SK-N-SH (cell line): ENCODE measurements around the gene RC3H2. TPM values are rescaled to one million over a fixed set of nuclear protein-coding genes. Genes with fewer than 3 reads are reported as not detected.

Experiments used
- CTCF ChIA-PET: fragments of 300-600, 350-600 bp; formaldehyde crosslinking; extraction: SDS; loops from one replicate; lab custom pipeline; 2021; lab: Yijun Ruan, JAX
- POLR2A ChIA-PET: fragments of 350-600 bp; sonication (Branson Sonifier 250); formaldehyde crosslinking; extraction: SDS; loops from one replicate; lab custom pipeline; 2020; ENCODE audit warnings: antibody characterized with exemption, inconsistent platforms; lab: Yijun Ruan, JAX
- DNase-seq: peaks from one replicate; pipeline ENCODE4 v3.0.0; 2012
- H2AFZ ChIP-seq: fragments of 200-600 bp; sonication (generic); 2 replicates; pipeline ENCODE4 v1.8.1; 2016; ENCODE audit warnings: antibody characterized with exemption, mild to moderate bottlenecking, low read depth
- H3F3A ChIP-seq: fragments of 200-600 bp; sonication (generic); replicated peaks from 2 replicates; pipeline ENCODE3; 2016; ENCODE audit warnings: antibody characterized with exemption, mild to moderate bottlenecking; ENCODE audit not compliant: insufficient read depth
- H3K27ac ChIP-seq, 2 experiments: fragments of 200-500 bp in 1 of 2; fragments of 200-600 bp in 1 of 2; sonication (Bioruptor generic) in 1 of 2; sonication (generic), shearing (Covaris generic) in 1 of 2; 2 replicates each; pipeline versions ENCODE4 v1.5.1 to v1.6.1; 2014 to 2016; ENCODE audit warnings: low read depth in 2 of 2, inconsistent platforms in 1 of 2, low read length in 1 of 2, mild to moderate bottlenecking in 1 of 2, mixed read lengths in 1 of 2
- H3K27me3 ChIP-seq: fragments of 200-600 bp; sonication (generic), shearing (Covaris generic); 2 replicates; pipeline ENCODE4 v1.6.1; 2016; ENCODE audit warnings: mixed run types; ENCODE audit not compliant: insufficient read depth
- H3K36me3 ChIP-seq, 2 experiments: fragments of 200-500 bp in 1 of 2; fragments of 200-600 bp in 1 of 2; sonication (Bioruptor generic) in 1 of 2; sonication (generic) in 1 of 2; replicated peaks in 1 of 2; 2 replicates each; pipeline versions ENCODE3 to v1.5.1; 2014 to 2016; ENCODE audit warnings: low read length in 1 of 2, mild to moderate bottlenecking in 1 of 2; ENCODE audit not compliant: insufficient read depth in 2 of 2, control insufficient read depth in 1 of 2
- H3K4me1 ChIP-seq, 2 experiments: fragments of 200-500 bp in 1 of 2; fragments of 200-600 bp in 1 of 2; sonication (Bioruptor generic) in 1 of 2; sonication (generic), shearing (Covaris generic) in 1 of 2; 2 replicates each; pipeline versions ENCODE4 v1.5.1 to v1.6.1; 2014 to 2016; ENCODE audit warnings: low read depth in 1 of 2, low read length in 1 of 2, mixed run types in 1 of 2; ENCODE audit not compliant: insufficient read depth in 2 of 2, control insufficient read depth in 1 of 2
- H3K4me2 ChIP-seq: fragments of 200-600 bp; sonication (generic), shearing (Covaris generic); 2 replicates; pipeline ENCODE4 v1.6.1; 2017; ENCODE audit warnings: mixed run types
- H3K4me3 ChIP-seq, 2 experiments: fragments of 200-500 bp in 1 of 2; fragments of 200-600 bp in 1 of 2; sonication (Bioruptor generic) in 1 of 2; sonication (generic), shearing (Covaris generic) in 1 of 2; 2 replicates each; pipeline versions ENCODE4 v1.5.1 to v1.8.1; 2014 to 2016; ENCODE audit warnings: low read depth in 2 of 2, inconsistent platforms in 1 of 2, low read length in 1 of 2, mild to moderate bottlenecking in 1 of 2, mixed read lengths in 1 of 2, moderate library complexity in 1 of 2
- H3K79me2 ChIP-seq: fragments of 200-600 bp; sonication (generic); 2 replicates; pipeline ENCODE4 v1.8.1; 2017; ENCODE audit warnings: mild to moderate bottlenecking; ENCODE audit not compliant: insufficient read depth
- H3K9ac ChIP-seq: fragments of 200-600 bp; sonication (generic); 2 replicates; pipeline ENCODE4 v1.6.1; 2017; ENCODE audit warnings: mixed run types
- H3K9me2 ChIP-seq: fragments of 200-600 bp; sonication (generic); 2 replicates; pipeline ENCODE4 v1.6.1; 2017; ENCODE audit warnings: mixed run types
- H3K9me3 ChIP-seq: fragments of 200-600 bp; sonication (generic); 2 replicates; pipeline ENCODE4 v1.6.1; 2017; ENCODE audit warnings: mixed run types, mild to moderate bottlenecking, moderate library complexity
- H4K20me1 ChIP-seq: fragments of 200-600 bp; sonication (generic); 2 replicates; pipeline ENCODE4 v1.6.1; 2017; ENCODE audit warnings: mild to moderate bottlenecking, mixed run types; ENCODE audit not compliant: insufficient read depth
- CHD2 ChIP-seq: fragments of 150-350 bp; IDR thresholded peaks from 2 replicates; pipeline ENCODE4 v1.6.1; 2018; ENCODE audit warnings: low read length; ENCODE audit not compliant: partially characterized antibody
- EP300 ChIP-seq, 2 experiments: IDR thresholded peaks; 2 replicates each; pipeline versions ENCODE4 v1.4.0 to v1.6.1; 2012; ENCODE audit warnings: borderline replicate concordance in 1 of 2, low read depth in 1 of 2, low read length in 1 of 2
- FOSL2 ChIP-seq: IDR thresholded peaks from 2 replicates; pipeline ENCODE4 v1.4.0; 2012; ENCODE audit warnings: low read depth, mild to moderate bottlenecking, moderate library complexity, borderline replicate concordance
- FOXJ3 ChIP-seq: sonication (generic); formaldehyde crosslinking; IDR thresholded peaks from 2 replicates; pipeline ENCODE4 v1.5.1; 2020; ENCODE audit warnings: mild to moderate bottlenecking, missing genetic modification reagents
- FOXM1 ChIP-seq: IDR thresholded peaks from 2 replicates; pipeline ENCODE4 v1.4.0; 2012; ENCODE audit warnings: low read depth, mild to moderate bottlenecking
- GABPA ChIP-seq: IDR thresholded peaks from 2 replicates; pipeline ENCODE4 v1.4.0; 2012; ENCODE audit warnings: low read depth, mild to moderate bottlenecking
- JUND ChIP-seq: IDR thresholded peaks from 2 replicates; pipeline ENCODE4 v1.4.0; 2012
- MEF2A ChIP-seq: IDR thresholded peaks from 2 replicates; pipeline ENCODE4 v1.4.0; 2012; ENCODE audit warnings: low read depth, borderline replicate concordance
- NFIC ChIP-seq: IDR thresholded peaks from 2 replicates; pipeline ENCODE4 v1.4.0; 2012; ENCODE audit warnings: borderline replicate concordance
- NRF1 ChIP-seq: IDR thresholded peaks from 2 replicates; pipeline ENCODE4 v1.6.1; 2012; ENCODE audit warnings: low read depth, mild to moderate bottlenecking, low read length
- RAD21 ChIP-seq: IDR thresholded peaks from 2 replicates; pipeline ENCODE4 v1.6.1; 2012; ENCODE audit warnings: mild to moderate bottlenecking, low read length
- RCOR1 ChIP-seq: fragments of 150-350 bp; IDR thresholded peaks from 2 replicates; pipeline ENCODE4 v1.6.1; 2017; ENCODE audit warnings: antibody characterized with exemption, low read length
- REST ChIP-seq: IDR thresholded peaks from 2 replicates; pipeline ENCODE4 v1.6.1; 2012; ENCODE audit warnings: mild to moderate bottlenecking, low read depth, low read length, moderate library complexity
- RFX5 ChIP-seq: IDR thresholded peaks from 2 replicates; pipeline ENCODE4 v1.6.1; 2012; ENCODE audit warnings: mild to moderate bottlenecking, improper control_type of control experiment, low read length
- SMC3 ChIP-seq: IDR thresholded peaks from 2 replicates; pipeline ENCODE4 v1.6.1; 2012; ENCODE audit warnings: low read depth, low read length, improper control_type of control experiment
- USF1 ChIP-seq: IDR thresholded peaks from 2 replicates; pipeline ENCODE4 v1.4.0; 2012; ENCODE audit warnings: low read depth, borderline replicate concordance
- ZBTB33 ChIP-seq: IDR thresholded peaks from 2 replicates; pipeline ENCODE4 v1.4.0; 2012; ENCODE audit warnings: low read depth, borderline replicate concordance
- WGBS: methylation state at CpG from one replicate; pipeline ENCODE4 v1.1.6; 2017; ENCODE audit warnings: low lambda C conversion rate; 5-methylcytosine and 5-hydroxymethylcytosine counted together
- polyA plus RNA-seq, 3 experiments: library from polyadenylated mRNA; depleted of rRNA; stranded (reverse); fragments of >200 nt; gene quantifications; 2 replicates each; pipeline ENCODE4 v1.2.3, GENCODE V29; 2012
- TF ChIP-seq, protein P1 (sequence below): IDR thresholded peaks from 2 replicates; pipeline ENCODE4 v1.4.0; 2012; ENCODE audit warnings: low read depth
- TF ChIP-seq, protein P2 (sequence below): IDR thresholded peaks from 2 replicates; pipeline ENCODE4; 2012

The RC3H2 gene
- polyA plus RNA-seq, 1 of the 3 experiments (the other 2 are of a cell fraction) = 12.4 TPM

DNA sequence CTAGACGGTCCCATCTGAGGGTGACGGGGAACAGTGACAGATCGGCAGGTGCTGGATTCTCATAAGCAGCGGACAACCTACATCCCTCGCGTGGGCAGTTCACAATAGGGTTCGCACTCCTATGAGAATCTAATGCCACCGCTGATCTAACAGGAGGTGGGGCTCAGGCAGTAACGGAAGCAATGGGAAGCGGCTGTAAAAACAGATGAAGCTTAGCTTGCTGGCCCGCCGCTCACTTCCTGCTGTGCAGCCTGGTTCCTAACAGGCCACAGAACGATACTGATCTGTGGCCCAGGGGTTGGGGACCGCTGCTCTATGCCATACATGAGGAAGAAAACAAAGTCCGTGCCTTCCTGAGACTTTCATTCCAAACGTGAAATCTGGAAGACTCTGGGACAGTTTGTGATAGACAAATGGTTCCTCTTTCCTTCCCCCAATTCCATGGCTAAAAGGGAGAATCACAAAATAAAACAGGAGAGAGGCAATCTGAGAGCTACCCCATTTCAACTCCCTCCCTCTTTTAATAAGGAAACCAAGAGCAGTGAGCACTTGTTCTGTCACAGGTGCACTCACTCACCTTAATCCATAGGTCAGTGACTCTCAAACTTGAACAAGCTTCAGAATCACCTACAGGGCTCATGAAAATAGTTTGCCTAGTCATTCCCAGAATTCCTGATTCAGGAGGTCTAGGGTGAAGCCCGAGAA, 88.8 kb downstream of the RC3H2 start:
- H3K9me3 ChIP-seq = no peaks in the 10 kb centered on the region
- H2AFZ ChIP-seq = no peak overlapping the region
- POLR2A ChIA-PET = no interaction called here
- H3K27me3 ChIP-seq = no peaks in the 10 kb centered on the region
- no peak for TF ChIP-seq NFIC
- no peak for TF ChIP-seq RAD21
- no peak for TF ChIP-seq RFX5
- no peak for TF ChIP-seq FOXM1
- TF ChIP-seq RCOR1 = no peak
- TF ChIP-seq FOSL2 = no peak
- TF ChIP-seq, protein P1, sequence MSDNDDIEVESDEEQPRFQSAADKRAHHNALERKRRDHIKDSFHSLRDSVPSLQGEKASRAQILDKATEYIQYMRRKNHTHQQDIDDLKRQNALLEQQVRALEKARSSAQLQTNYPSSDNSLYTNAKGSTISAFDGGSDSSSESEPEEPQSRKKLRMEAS = no peak
- TF ChIP-seq CHD2 = no peak
- TF ChIP-seq NRF1 = no peak
- TF ChIP-seq, protein P2, sequence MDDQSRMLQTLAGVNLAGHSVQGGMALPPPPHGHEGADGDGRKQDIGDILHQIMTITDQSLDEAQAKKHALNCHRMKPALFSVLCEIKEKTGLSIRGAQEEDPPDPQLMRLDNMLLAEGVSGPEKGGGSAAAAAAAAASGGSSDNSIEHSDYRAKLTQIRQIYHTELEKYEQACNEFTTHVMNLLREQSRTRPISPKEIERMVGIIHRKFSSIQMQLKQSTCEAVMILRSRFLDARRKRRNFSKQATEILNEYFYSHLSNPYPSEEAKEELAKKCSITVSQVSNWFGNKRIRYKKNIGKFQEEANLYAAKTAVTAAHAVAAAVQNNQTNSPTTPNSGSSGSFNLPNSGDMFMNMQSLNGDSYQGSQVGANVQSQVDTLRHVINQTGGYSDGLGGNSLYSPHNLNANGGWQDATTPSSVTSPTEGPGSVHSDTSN = no peak
- H4K20me1 ChIP-seq = peaks cover 21% of the 10 kb centered on the region
- CTCF ChIA-PET = interaction anchor here (0.7 to 0.9 kb wide), 2 partner anchors 352 to 718 kb away, joined by 3 read pairs; no protein-coding TSS in a partner anchor
- DNase-seq = no peak
- peaks cover 22% of the 10 kb centered on the region for H3K79me2 ChIP-seq
- 95% methylated on average over 17 of the region's 17 CpGs for WGBS
- H3K4me2 ChIP-seq = no peak overlapping the region
- no peak overlapping the region for H3K4me3 ChIP-seq
- no peaks in the 10 kb centered on the region for H3K9me2 ChIP-seq
- peaks cover 36 to 39% of the 10 kb centered on the region in 2 experiments for H3K36me3 ChIP-seq
- peaks cover 29% of the 10 kb centered on the region for H3F3A ChIP-seq
- no peak overlapping the region for H3K9ac ChIP-seq
- H3K27ac ChIP-seq = no peak overlapping the region
- peaks cover 0 to 16% of the 10 kb centered on the region in 2 experiments; a peak in 2 of 4 replicates for H3K4me1 ChIP-seq

GRCh38 chr9:122815544-122815943, 89.6 kb downstream of the RC3H2 start:
- Histone ChIP-seq H3K36me3 (peaks cover 33 to 34% of the 10 kb centered on the region in 2 experiments), H3K4me3 (no peak overlapping the region), H3K9me3 (no peaks in the 10 kb centered on the region), H3K9me2 (no peaks in the 10 kb centered on the region), H3K79me2 (peaks cover 15% of the 10 kb centered on the region), H3K9ac (no peak overlapping the region), H4K20me1 (peaks cover 21% of the 10 kb centered on the region), H3K27me3 (no peaks in the 10 kb centered on the region), H3K4me1 (peaks cover 0 to 16% of the 10 kb centered on the region in 2 experiments; a peak in 2 of 4 replicates), H3F3A (peaks cover 22% of the 10 kb centered on the region), H3K27ac (no peak overlapping the region), H2AFZ (no peak overlapping the region), H3K4me2 (no peak overlapping the region)
- no peak for DNase-seq
- TF ChIP-seq EP300 (IDR thresholded peaks at IDR 0.05; ENCODE audit: borderline replicate concordance in 1 of 2, low read depth in 1 of 2, low read length in 1 of 2) (no peak), ZBTB33 (no peak), GABPA (no peak), REST (no peak), FOXJ3 (CRISPR knock-in tag) (no peak), JUND (no peak), USF1 (no peak), MEF2A (no peak), FOSL2 (no peak), SMC3 (no peak), RAD21 (no peak)
- TF ChIP-seq, protein P2 = no peak
- ChIA-PET POLR2A (no interaction called here), CTCF (interaction anchor here (0.7 to 1.4 kb wide), 2 partner anchors 351 to 717 kb away, joined by 3 read pairs; no protein-coding TSS in a partner anchor)
